SK-N-SH (cell line): ENCODE data around the gene TMEM106A.
"Not testable (repeated sequence)": the region's sequence is repeated elsewhere in the genome, so short reads cannot be mapped to it uniquely, and the experiment has no call there.

Source experiments
- CTCF ChIP-seq: fragments of 200-600 bp; sonication (generic); IDR thresholded peaks from 2 replicates; pipeline ENCODE4 v1.6.1; 2017; ENCODE audit warnings: antibody characterized with exemption, mild to moderate bottlenecking, moderate library complexity
- ELF1 ChIP-seq: IDR thresholded peaks from 2 replicates; pipeline ENCODE4 v1.4.0; 2012
- EZH2phosphoT487 ChIP-seq: fragments of 200-600 bp; sonication (generic); IDR thresholded peaks from 2 replicates; pipeline ENCODE4 v1.6.1; 2017; ENCODE audit warnings: low read depth, mixed run types, mild to moderate bottlenecking, antibody characterized with exemption, moderate library complexity, borderline replicate concordance
- FOXM1 ChIP-seq: IDR thresholded peaks from 2 replicates; pipeline ENCODE4 v1.4.0; 2012; ENCODE audit warnings: low read depth, mild to moderate bottlenecking
- MAX ChIP-seq: IDR thresholded peaks from 2 replicates; pipeline ENCODE4 v1.4.0; 2012; ENCODE audit warnings: low read depth
- RAD21 ChIP-seq: IDR thresholded peaks from 2 replicates; pipeline ENCODE4 v1.6.1; 2012; ENCODE audit warnings: mild to moderate bottlenecking, low read length
- RCOR1 ChIP-seq: fragments of 150-350 bp; IDR thresholded peaks from 2 replicates; pipeline ENCODE4 v1.6.1; 2017; ENCODE audit warnings: antibody characterized with exemption, low read length
- RFX5 ChIP-seq: IDR thresholded peaks from 2 replicates; pipeline ENCODE4 v1.6.1; 2012; ENCODE audit warnings: mild to moderate bottlenecking, improper control_type of control experiment, low read length
- SMC3 ChIP-seq: IDR thresholded peaks from 2 replicates; pipeline ENCODE4 v1.6.1; 2012; ENCODE audit warnings: low read depth, low read length, improper control_type of control experiment
- USF2 ChIP-seq: fragments of 150-350 bp; IDR thresholded peaks from 2 replicates; pipeline ENCODE4 v1.6.1; 2017; ENCODE audit warnings: antibody characterized with exemption, low read length, low read depth, borderline replicate concordance

GRCh38 chr17:43165971-43166370 lies 45.7 kb upstream of the TMEM106A start:
- not testable (repeated sequence) for TF ChIP-seq SMC3, EZH2phosphoT487, RAD21, FOXM1, ELF1, RCOR1, CTCF, USF2, MAX, RFX5
